ENCODE results near the gene DNAJC10. TPM values are rescaled to one million over a fixed set of nuclear protein-coding genes. Genes with fewer than 3 reads are reported as not detected.

Gene DNAJC10
- total RNA-seq, 1 experiment from 2014 or later: 122 TPM

Other genes starting within 250 kb of the DNAJC10 start
- gene FRZB, start 150.4 kb downstream of the DNAJC10 start, total RNA-seq (2014; rRNA removed; shearing (Covaris generic)): 0.03 TPM in 1 of 2 replicates, not detected in the other